ENCODE measurements around the gene ACAD8.

GRCh38 chr11:134282121-134283045, 29.0 kb downstream of the ACAD8 start:
- TF ChIP-seq CTCF (IDR thresholded peaks at IDR 0.05), result no peak
- TF ChIP-seq POLR2A (IDR thresholded peaks at IDR 0.05; ENCODE audit: low read depth), result no peak
